ENCODE results near the gene AADAC.
"Not testable (repeated sequence)": the region's sequence is repeated elsewhere in the genome, so short reads cannot be mapped to it uniquely, and the experiment has no call there.

The AADAC gene

GRCh38 chr3:151845306-151845905, 31.5 kb downstream of the AADAC start:
- in situ Hi-C loops (cut with MboI; ENCODE audit: low pct_unique_long_range_greater_than_20kb, low sequenced_read_pairs, unreplicated experiment), result loop anchor here (25.0 kb wide), 1 partner anchor 408 kb away; no protein-coding TSS in a partner anchor
- TF ChIP-seq, protein P1, sequence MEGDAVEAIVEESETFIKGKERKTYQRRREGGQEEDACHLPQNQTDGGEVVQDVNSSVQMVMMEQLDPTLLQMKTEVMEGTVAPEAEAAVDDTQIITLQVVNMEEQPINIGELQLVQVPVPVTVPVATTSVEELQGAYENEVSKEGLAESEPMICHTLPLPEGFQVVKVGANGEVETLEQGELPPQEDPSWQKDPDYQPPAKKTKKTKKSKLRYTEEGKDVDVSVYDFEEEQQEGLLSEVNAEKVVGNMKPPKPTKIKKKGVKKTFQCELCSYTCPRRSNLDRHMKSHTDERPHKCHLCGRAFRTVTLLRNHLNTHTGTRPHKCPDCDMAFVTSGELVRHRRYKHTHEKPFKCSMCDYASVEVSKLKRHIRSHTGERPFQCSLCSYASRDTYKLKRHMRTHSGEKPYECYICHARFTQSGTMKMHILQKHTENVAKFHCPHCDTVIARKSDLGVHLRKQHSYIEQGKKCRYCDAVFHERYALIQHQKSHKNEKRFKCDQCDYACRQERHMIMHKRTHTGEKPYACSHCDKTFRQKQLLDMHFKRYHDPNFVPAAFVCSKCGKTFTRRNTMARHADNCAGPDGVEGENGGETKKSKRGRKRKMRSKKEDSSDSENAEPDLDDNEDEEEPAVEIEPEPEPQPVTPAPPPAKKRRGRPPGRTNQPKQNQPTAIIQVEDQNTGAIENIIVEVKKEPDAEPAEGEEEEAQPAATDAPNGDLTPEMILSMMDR (IDR thresholded peaks at IDR 0.05; ENCODE audit: extremely low read depth, insufficient read depth, missing control alignments), result no peak
- DNase-seq (ENCODE audit: low spot score), result no peak

DNA sequence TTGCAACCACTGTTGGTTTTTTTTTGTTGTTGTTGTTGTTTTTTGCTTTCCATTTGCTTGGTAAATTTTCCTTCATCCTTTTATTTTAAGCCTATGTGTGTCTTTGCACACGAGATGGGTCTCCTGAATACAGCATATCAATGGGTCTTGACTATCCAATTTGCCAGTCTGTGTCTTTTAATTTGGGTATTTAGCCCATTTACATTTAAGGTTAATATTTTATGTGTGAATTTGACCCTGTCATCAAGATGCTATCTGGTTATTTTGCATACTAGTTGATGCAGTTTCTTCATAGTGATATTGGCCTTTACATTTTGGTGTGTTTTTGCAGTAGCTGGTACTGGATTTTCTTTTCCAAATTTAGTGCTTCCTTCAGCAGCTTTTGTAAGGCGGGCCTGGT, 36.1 kb downstream of the AADAC start:
- DNase-seq (ENCODE audit: low spot score); in situ Hi-C loops (cut with MboI; ENCODE audit: low pct_unique_long_range_greater_than_20kb, low sequenced_read_pairs, unreplicated experiment): not testable (repeated sequence)

GRCh38 chr3:151852074-151852811, 38.3 kb downstream of the AADAC start:
- DNase-seq (ENCODE audit: low spot score), result no peak
- TF ChIP-seq, protein P1 (IDR thresholded peaks at IDR 0.05; ENCODE audit: extremely low read depth, insufficient read depth, missing control alignments), result no peak
- in situ Hi-C loops (cut with MboI; ENCODE audit: low pct_unique_long_range_greater_than_20kb, low sequenced_read_pairs, unreplicated experiment), result no loop called here

DNA sequence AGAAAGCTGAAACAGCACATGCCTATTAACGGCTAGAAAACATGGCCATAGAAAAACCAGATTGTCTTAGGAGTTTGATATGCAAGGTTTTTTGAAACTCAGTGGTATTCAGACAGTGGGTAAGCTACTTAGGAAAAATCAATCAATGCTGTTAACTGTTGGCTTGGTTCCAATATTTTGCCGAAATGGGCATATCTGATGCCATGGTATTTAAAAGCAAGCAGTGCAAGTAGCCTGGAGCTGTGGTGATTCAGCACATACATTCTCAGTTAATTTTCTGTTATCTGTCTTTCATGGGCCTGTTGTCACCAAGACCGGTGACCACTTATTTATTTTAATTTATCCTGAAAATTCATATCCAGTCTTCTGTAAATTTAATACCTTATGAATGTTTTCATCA, 42.2 kb downstream of the AADAC start:
- TF ChIP-seq, protein P1 (IDR thresholded peaks at IDR 0.05; ENCODE audit: extremely low read depth, insufficient read depth, missing control alignments), result no peak
- no peak for DNase-seq (ENCODE audit: low spot score)
- in situ Hi-C loops (cut with MboI; ENCODE audit: low pct_unique_long_range_greater_than_20kb, low sequenced_read_pairs, unreplicated experiment), result no loop called here

- in situ Hi-C loops (cut with MboI; ENCODE audit: low pct_unique_long_range_greater_than_20kb, low sequenced_read_pairs, unreplicated experiment), result no loop called here
- DNase-seq (ENCODE audit: low spot score), result no peak
- TF ChIP-seq, protein P1 (IDR thresholded peaks at IDR 0.05; ENCODE audit: extremely low read depth, insufficient read depth, missing control alignments), result no peak
These were observed 42.7 kb downstream of the AADAC start for GRCh38 chr3:151856641-151857040.

GRCh38 chr3:151859233-151859673, 45.3 kb downstream of the AADAC start:
- TF ChIP-seq, protein P1 (IDR thresholded peaks at IDR 0.05; ENCODE audit: extremely low read depth, insufficient read depth, missing control alignments), result no peak

GRCh38 chr3:151859905-151860304, 46.0 kb downstream of the AADAC start:
- in situ Hi-C loops (cut with MboI; ENCODE audit: low pct_unique_long_range_greater_than_20kb, low sequenced_read_pairs, unreplicated experiment), result no loop called here
- DNase-seq (ENCODE audit: low spot score), result no peak
- TF ChIP-seq, protein P1 (IDR thresholded peaks at IDR 0.05; ENCODE audit: extremely low read depth, insufficient read depth, missing control alignments), result no peak

More at GRCh38 chr3:151859233-151859673, 45.3 kb downstream of the AADAC start:
- DNase-seq (ENCODE audit: low spot score), result no peak
- in situ Hi-C loops (cut with MboI; ENCODE audit: low pct_unique_long_range_greater_than_20kb, low sequenced_read_pairs, unreplicated experiment), result no loop called here
